Stimulated activated CD8-positive, alpha-beta memory T cell treated with anti-CD3 and anti-CD28 coated beads, Interleukin-7, amount 100 ng/mL, for 24 hours (primary cell): ENCODE measurements around the gene GUCA1A.
"Not testable (repeated sequence)": the region's sequence is repeated elsewhere in the genome, so short reads cannot be mapped to it uniquely, and the experiment has no call there.

Source experiments
- DNase-seq: peaks from one replicate; pipeline ENCODE4 v3.0.0-alpha.2; 2020; ENCODE audit warnings: low read depth

GUCA1A gene

GRCh38 chr6:42210551-42210950 is 37.4 kb downstream of the GUCA1A start:
- no peak for DNase-seq

DNA sequence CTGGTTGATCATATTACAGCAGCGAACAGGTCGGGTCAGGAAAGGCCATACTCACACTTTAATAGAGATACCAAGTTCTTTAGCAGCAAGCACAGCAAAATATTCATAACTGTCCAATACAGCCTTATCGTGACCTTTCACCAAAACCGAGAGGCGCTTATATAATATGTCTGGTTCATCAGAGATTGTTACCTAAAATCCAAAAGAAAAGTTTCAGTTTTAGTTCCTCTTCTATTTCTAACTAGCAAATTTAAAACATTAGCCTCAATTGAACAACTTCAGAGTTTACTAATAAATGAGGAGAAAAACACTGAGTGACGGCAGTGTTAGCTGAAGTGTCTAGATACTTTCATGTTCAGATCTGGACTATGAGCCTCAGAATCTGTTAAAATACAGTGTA is 38.6 kb downstream of the GUCA1A start:
- DNase-seq, result no peak

- DNase-seq, result no peak
Observed at GRCh38 chr6:42212442-42212841, 39.3 kb downstream of the GUCA1A start.

- not testable (repeated sequence) for DNase-seq
Observed at GRCh38 chr6:42216495-42216894, 43.3 kb downstream of the GUCA1A start.

- no peak for DNase-seq
Observed at GRCh38 chr6:42217157-42217518, 44.0 kb downstream of the GUCA1A start.

DNA sequence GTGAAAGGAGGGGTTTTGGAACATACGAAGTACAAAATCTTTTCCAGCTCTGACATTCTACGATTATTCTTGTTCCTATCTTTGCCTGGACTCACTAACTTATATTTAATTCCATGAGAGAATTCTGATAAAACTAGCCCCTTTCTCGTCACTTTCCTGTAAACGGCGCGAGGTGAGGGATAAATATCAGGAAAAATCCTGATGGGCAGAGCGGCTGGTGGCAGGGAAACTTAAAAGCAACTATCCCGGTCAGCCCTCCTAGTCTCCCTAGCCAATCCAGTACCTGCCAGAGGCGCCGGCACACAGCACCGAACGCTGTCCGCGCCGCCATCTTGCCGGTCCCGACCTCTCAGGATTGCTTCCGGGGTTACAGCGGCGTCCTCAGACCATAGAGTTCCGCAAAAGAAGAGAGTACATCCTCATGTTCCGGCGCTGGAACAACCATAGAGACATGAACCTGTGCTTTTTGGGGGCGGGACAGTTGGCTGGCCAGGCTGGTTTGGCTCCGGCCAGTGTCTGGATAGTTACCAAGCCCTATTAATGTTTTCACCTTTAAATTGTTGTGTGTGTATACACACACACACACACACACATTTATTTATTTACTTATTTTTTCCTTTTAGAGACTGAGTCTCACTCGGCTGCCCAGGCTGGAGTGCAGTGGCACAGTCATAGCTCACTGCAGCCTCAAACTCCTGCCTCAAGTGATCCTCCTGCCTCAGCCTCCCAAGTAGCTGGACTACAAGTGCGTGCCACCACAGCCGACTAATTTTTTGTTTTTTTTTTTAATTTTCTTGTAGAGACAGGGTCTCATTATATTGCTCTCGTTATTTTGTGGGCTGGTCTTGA is 44.6 kb downstream of the GUCA1A start, which contains the start of gene MRPS10:
Gene MRPS10, minus strand, starts transcription at position 343 of the 849 bp plus-strand sequence. Its CDS starts 12 bp downstream, at position 331.
- DNase-seq, result peak; percentile 81

DNA sequence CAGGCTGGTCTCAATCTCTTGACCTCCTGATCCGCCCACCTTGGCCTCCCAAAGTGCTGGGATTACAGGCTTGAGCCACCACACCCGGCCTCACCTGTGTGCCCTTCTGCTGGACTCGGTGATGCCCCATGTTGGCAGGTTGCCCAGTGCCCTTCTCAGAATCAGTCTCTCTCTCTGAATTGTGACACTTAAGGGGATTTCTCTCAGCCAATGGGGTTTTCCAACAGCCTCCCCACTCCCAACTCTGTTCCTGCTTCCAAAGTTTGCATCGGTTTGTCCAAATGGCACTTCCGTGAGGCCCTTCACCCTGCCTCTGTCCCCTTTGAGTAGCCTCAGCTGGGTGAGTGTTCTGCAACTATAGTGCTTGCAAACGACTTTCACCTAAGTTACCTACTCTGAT is 47.6 kb downstream of the GUCA1A start:
- DNase-seq, result no peak

GRCh38 chr6:42221546-42221945 is 48.4 kb downstream of the GUCA1A start:
- DNase-seq, result no peak

- no peak for DNase-seq
Observed at GRCh38 chr6:42222448-42222847, 49.3 kb downstream of the GUCA1A start.

DNA sequence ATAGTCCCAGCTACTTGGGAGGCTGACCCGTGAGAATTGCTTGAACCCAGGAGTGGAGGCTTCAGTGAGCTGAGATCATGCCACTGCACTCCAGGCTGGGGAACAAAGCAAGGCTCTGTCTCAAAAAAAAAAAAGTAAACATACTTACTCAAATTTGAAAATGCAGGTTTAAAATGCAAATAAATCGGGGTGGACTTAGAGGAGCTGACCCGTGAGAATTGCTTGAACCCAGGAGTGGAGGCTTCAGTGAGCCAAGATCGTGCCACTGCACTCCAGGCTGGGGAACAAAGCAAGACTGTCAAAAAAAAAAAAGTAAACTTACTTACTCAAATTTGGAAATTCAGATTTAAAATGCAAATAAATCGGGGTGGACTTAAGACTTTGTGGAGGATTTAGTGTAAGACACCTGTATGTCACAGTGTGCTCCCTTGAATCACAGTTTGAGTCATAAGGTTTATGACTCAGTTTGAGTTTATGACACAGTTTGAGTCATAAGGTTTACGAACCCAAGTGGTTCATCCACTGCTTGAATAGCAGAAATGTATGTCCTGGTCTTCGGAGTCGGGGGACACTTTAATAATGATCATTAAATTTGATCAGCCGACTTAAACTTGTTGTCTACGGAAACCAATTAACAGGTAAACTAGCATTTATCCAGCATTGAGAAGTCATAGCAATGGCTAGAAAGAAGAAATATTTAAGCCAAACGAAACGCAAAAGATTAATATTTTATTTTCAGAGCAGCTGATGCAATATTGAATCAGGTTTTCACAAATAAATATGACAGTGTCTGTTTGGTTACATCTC is 51.3 kb downstream of the GUCA1A start:
- DNase-seq, result no peak

- no peak for DNase-seq
Observed at GRCh38 chr6:42225029-42225339, 51.8 kb downstream of the GUCA1A start.

GRCh38 chr6:42225419-42225818 is 52.3 kb downstream of the GUCA1A start:
- no peak for DNase-seq

GRCh38 chr6:42226161-42226611 is 53.0 kb downstream of the GUCA1A start:
- DNase-seq, result no peak

GRCh38 chr6:42226645-42227143 is 53.5 kb downstream of the GUCA1A start:
- DNase-seq, result no peak

DNA sequence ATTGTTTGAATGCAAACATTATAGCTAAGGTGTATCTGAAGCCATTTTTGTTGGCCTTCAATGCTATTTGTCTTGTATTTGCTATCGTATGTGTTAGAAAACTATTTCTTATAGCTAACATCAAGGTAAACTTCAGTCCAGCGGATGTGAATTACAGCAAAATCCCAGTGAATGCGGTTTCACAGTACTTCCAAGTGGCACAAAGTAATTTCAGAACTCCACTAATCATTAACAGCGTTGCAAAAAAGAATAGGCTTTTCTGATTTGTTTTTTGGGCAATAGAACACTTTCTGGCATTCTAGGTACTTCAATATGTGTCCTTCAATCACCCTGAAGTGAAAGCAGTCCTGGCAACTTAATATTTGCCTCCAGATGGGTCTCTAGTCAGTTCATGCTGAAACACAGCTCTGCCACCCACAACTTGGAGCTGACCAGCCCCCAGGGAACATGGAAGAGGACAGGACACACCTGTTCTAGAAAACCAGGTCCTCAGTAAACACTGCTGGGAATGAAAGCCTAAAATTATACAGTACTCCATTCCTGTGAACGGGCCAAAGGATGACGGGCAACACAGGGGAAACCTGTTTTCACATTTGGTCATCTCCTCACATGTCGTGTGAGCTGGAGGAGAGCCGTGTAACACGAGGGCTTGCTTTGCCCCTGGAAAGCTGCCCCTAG is 54.1 kb downstream of the GUCA1A start:
- DNase-seq, result no peak

DNA sequence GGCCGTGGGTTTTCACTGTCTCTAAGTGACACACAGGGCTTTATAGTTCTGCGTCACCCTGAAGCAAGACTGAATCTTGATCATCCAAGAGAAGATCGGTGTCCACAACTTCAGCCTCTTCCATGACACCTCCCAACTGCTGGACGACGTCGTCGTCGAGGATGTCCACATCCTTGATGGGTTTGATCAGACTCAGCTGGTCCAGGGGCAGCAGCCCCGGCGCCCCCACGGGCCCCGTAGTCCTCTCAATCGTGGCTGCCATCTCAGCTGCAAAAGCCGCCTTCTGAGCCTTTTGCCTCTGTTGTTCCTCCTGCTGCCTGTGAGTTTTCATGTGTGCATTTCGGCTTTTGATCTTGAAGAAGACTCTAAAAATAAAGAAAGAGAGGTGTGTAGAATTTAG is 55.1 kb downstream of the GUCA1A start:
- DNase-seq, result no peak
